Thoracic aorta (tissue), 2 donors: ENCODE data around the gene PHIP. TPM values are rescaled to one million over a fixed set of nuclear protein-coding genes. Genes with fewer than 3 reads are reported as not detected.
A peak's percentile ranks its signal among the peaks of the same experiment; 100 is the strongest.

Experiments used
- ATAC-seq: fragments of 150-250 bp; one replicate; pipeline ENCODE4 v1.8.0; 2017; ENCODE audit warnings: low read depth; ENCODE audit not compliant: insufficient number of reproducible peaks, low FRiP score
- DNase-seq: peaks from one replicate; pipeline ENCODE4 v3.0.0-alpha.2; 2020; ENCODE audit warnings: low spot score
- H3K27ac ChIP-seq, 2 donors: fragments of 200-600 bp; sonication (generic); 1 replicate in 1 of 2; 2 replicates in 1 of 2; pipeline ENCODE4 v1.5.1; 2016; ENCODE audit warnings: mild to moderate bottlenecking in 2 of 2, moderate library complexity in 2 of 2
- H3K27me3 ChIP-seq: fragments of 200-600 bp; sonication (generic); replicated peaks from 2 replicates; pipeline ENCODE4 v1.6.0; 2016; ENCODE audit warnings: mild to moderate bottlenecking; ENCODE audit not compliant: insufficient read depth
- H3K36me3 ChIP-seq: fragments of 200-600 bp; sonication (generic); one replicate; pipeline ENCODE4 v1.5.1; 2016
- H3K4me1 ChIP-seq, 2 donors: fragments of 200-600 bp; sonication (generic); 1 replicate in 1 of 2; 2 replicates in 1 of 2; pipeline versions ENCODE4 v1.5.1 to v1.6.0; 2016; ENCODE audit warnings: low read depth in 2 of 2, mild to moderate bottlenecking in 1 of 2; ENCODE audit not compliant: control insufficient read depth in 1 of 2
- H3K4me3 ChIP-seq: fragments of 200-600 bp; sonication (generic); 2 replicates; pipeline ENCODE4 v1.5.1; 2016; ENCODE audit warnings: mild to moderate bottlenecking
- H3K9me3 ChIP-seq: fragments of 200-600 bp; sonication (generic); 2 replicates; pipeline ENCODE4 v1.5.1; 2016
- CTCF ChIP-seq: fragments of 200-600 bp; sonication (generic); IDR thresholded peaks from one replicate; pipeline ENCODE4 v1.5.1; 2019; ENCODE audit warnings: antibody characterized with exemption
- total RNA-seq, 2 donors: library from RNA; depleted of rRNA; stranded (reverse); fragments of >200 nt; gene quantifications; one replicate each; pipeline versions ENCODE4 v1.1.0 to v1.2.3, GENCODE V29; 2016

The PHIP gene
- total RNA-seq, 2 donors from 2014 or later, result 25.0 to 35.6 TPM

GRCh38 chr6:79089552-79090404 lies 11.7 kb upstream of the PHIP start:
- no peak overlapping the region for H3K27ac ChIP-seq
- ATAC-seq, result no peak
- H3K4me3 ChIP-seq, result no peak overlapping the region
- TF ChIP-seq CTCF, result no peak
- no peaks in the 10 kb centered on the region for H3K36me3 ChIP-seq
- no peaks in the 10 kb centered on the region for H3K9me3 ChIP-seq
- H3K4me1 ChIP-seq, result no peaks in the 10 kb centered on the region
- no peaks in the 10 kb centered on the region for H3K27me3 ChIP-seq
- DNase-seq, result no peak

GRCh38 chr6:79084693-79085092 lies 6.6 kb upstream of the PHIP start:
- DNase-seq (no peak), ATAC-seq (no peak)
- peaks cover under 1 to 3% of the 10 kb centered on the region in 2 donors for H3K4me1 ChIP-seq
- no peaks in the 10 kb centered on the region for H3K9me3 ChIP-seq
- no peak overlapping the region for H3K27ac ChIP-seq
- TF ChIP-seq CTCF, result no peak
- no peak overlapping the region for H3K4me3 ChIP-seq
- H3K36me3 ChIP-seq, result no peaks in the 10 kb centered on the region
- H3K27me3 ChIP-seq, result no peaks in the 10 kb centered on the region

- DNase-seq, result no peak
- H3K4me1 ChIP-seq, result peaks cover 5 to 9% of the 10 kb centered on the region in 2 donors
- no peaks in the 10 kb centered on the region for H3K36me3 ChIP-seq
- H3K27ac ChIP-seq, result no peak overlapping the region
- no peak for TF ChIP-seq CTCF
- ATAC-seq, result no peak
- no peaks in the 10 kb centered on the region for H3K9me3 ChIP-seq
- H3K4me3 ChIP-seq, result no peak overlapping the region
- H3K27me3 ChIP-seq, result no peaks in the 10 kb centered on the region
These were observed 4.2 kb upstream of the PHIP start for GRCh38 chr6:79082304-79082703.

GRCh38 chr6:79081663-79082062 lies 3.6 kb upstream of the PHIP start:
- TF ChIP-seq CTCF, result no peak
- Histone ChIP-seq H3K4me1 (peaks cover 5 to 9% of the 10 kb centered on the region in 2 donors), H3K4me3 (no peak overlapping the region), H3K27ac (no peak overlapping the region), H3K9me3 (no peaks in the 10 kb centered on the region), H3K27me3 (no peaks in the 10 kb centered on the region), H3K36me3 (no peaks in the 10 kb centered on the region)
- no peak for DNase-seq
- ATAC-seq, result no peak

GRCh38 chr6:79079561-79080041 lies 1.5 kb upstream of the PHIP start:
- no peak for ATAC-seq

More at GRCh38 chr6:79079561-79080041, 1.5 kb upstream of the PHIP start:
- H3K4me1 ChIP-seq, result peaks cover 21 to 24% of the 10 kb centered on the region in 2 donors
- no peak for TF ChIP-seq CTCF
- no peaks in the 10 kb centered on the region for H3K27me3 ChIP-seq
- no peaks in the 10 kb centered on the region for H3K9me3 ChIP-seq
- no peaks in the 10 kb centered on the region for H3K36me3 ChIP-seq
- peak overlapping the region; percentile 99 for H3K4me3 ChIP-seq
- H3K27ac ChIP-seq, result peak overlapping the region; percentile 99
- DNase-seq, result no peak
